Uterus (tissue), 2 donors: Measurements from ENCODE around the gene CHST15.

Experiments used
- POLR2A ChIP-seq, 2 donors: fragments of 450-650 bp; IDR thresholded peaks; one replicate each; pipeline ENCODE4 v1.6.1; 2016; ENCODE audit warnings: antibody characterized with exemption in 2 of 2, mild to moderate bottlenecking in 1 of 2, moderate library complexity in 1 of 2
- TF ChIP-seq, protein P1 (sequence below), 4 experiments: fragments of 200-600 bp in 2 of 4; fragments of 450-650 bp in 2 of 4; sonication (generic) in 2 of 4; IDR thresholded peaks; one replicate each; pipeline ENCODE4 v1.5.1; 2016 to 2019; ENCODE audit warnings: antibody characterized with exemption in 4 of 4, mild to moderate bottlenecking in 2 of 4, moderate library complexity in 1 of 4

DNA sequence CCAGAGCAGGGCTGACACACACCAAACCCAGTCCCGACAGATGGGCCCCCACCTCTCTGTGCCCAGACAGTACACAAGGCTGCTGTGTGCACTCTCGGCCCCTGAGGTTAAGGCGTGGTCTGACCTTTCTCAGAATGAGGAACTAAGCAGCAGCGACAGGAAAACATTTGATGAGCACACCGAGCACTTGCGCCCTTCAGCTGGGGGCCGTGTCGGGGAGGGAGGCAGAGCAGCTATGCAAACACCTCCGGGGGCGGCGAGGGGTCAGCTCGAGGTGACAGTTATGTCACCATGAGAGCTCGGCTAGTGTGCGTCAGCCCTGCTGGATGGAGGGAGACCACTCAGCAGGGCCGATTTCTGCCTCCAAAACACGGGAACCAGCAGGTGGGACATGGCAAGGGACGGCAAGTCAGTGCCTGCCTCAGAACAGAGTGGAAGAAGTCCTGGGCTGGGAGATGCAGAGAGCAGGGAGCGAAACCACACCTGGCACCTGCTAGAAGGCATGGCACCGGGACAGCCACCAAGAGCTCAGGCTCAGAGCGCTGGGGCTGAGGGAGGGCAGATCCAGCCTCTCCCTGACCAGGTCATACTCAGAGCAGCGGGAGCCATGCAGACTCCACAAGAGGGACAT is 57.4 kb downstream of the CHST15 start:
- TF ChIP-seq, protein P1, sequence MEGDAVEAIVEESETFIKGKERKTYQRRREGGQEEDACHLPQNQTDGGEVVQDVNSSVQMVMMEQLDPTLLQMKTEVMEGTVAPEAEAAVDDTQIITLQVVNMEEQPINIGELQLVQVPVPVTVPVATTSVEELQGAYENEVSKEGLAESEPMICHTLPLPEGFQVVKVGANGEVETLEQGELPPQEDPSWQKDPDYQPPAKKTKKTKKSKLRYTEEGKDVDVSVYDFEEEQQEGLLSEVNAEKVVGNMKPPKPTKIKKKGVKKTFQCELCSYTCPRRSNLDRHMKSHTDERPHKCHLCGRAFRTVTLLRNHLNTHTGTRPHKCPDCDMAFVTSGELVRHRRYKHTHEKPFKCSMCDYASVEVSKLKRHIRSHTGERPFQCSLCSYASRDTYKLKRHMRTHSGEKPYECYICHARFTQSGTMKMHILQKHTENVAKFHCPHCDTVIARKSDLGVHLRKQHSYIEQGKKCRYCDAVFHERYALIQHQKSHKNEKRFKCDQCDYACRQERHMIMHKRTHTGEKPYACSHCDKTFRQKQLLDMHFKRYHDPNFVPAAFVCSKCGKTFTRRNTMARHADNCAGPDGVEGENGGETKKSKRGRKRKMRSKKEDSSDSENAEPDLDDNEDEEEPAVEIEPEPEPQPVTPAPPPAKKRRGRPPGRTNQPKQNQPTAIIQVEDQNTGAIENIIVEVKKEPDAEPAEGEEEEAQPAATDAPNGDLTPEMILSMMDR (IDR thresholded peaks at IDR 0.05) = no peak
- no peak for TF ChIP-seq POLR2A (IDR thresholded peaks at IDR 0.05)
